Measurements from ENCODE around the gene TASP1. TPM values are rescaled to one million over a fixed set of nuclear protein-coding genes. Genes with fewer than 3 reads are reported as not detected.
"Not testable (repeated sequence)": the region's sequence is repeated elsewhere in the genome, so short reads cannot be mapped to it uniquely, and the experiment has no call there.

Gene TASP1
- total and polyA plus RNA-seq, 4 donors = 2.5 to 10.0 (median 4.7) TPM

- no peak overlapping the region for H3K9ac ChIP-seq (ENCODE audit: low read depth in 1 of 2, low read length in 2 of 2)
- H3K27ac ChIP-seq (ENCODE audit: low read depth in 1 of 2, low read length in 2 of 2) = no peak overlapping the region
- no peaks in the 10 kb centered on the region for H3K27me3 ChIP-seq (ENCODE audit: control insufficient read depth in 4 of 4, insufficient read depth in 4 of 4, low read length in 3 of 4)
- no peak for DNase-seq (ENCODE audit: low spot score)
- H3K9me3 ChIP-seq (ENCODE audit: control insufficient read depth in 4 of 4, low read length in 3 of 4) = no peaks in the 10 kb centered on the region
- no peaks in the 10 kb centered on the region for H3K36me3 ChIP-seq (ENCODE audit: control insufficient read depth in 4 of 4, insufficient read depth in 3 of 4, low read depth in 1 of 4, low read length in 3 of 4)
- H3K4me1 ChIP-seq (ENCODE audit: control insufficient read depth in 4 of 4, insufficient read depth in 4 of 4, low read length in 3 of 4) = no peaks in the 10 kb centered on the region
- no peak overlapping the region for H3K4me3 ChIP-seq (ENCODE audit: low read depth in 1 of 3, low read length in 3 of 3)
- TF ChIP-seq ZBTB33 (IDR thresholded peaks at IDR 0.05) (no peak), HNF4A (conservative IDR thresholded peaks at IDR 0.05) (no peak), HNF4G (IDR thresholded peaks at IDR 0.05) (no peak), EGR1 (IDR thresholded peaks at IDR 0.05; ENCODE audit: low read depth in 2 of 2) (no peak), FOXA2 (IDR thresholded peaks at IDR 0.05) (no peak), CTCF (IDR thresholded peaks at IDR 0.05; ENCODE audit: low read depth, low read length, missing input control) (no peak), FOXA1 (IDR thresholded peaks at IDR 0.05) (no peak), NR2F2 (IDR thresholded peaks at IDR 0.05) (no peak), JUND (IDR thresholded peaks at IDR 0.05) (no peak), YY1 (IDR thresholded peaks at IDR 0.05) (no peak), SP1 (IDR thresholded peaks at IDR 0.05) (no peak), REST (IDR thresholded peaks at IDR 0.05) (no peak), RXRA (IDR thresholded peaks at IDR 0.05) (no peak), MAX (IDR thresholded peaks at IDR 0.05) (no peak)
Measured at GRCh38 chr20:13363473-13363872, 275.3 kb downstream of the TASP1 start.

GRCh38 chr20:13362165-13362564 lies 276.6 kb downstream of the TASP1 start:
- H3K9ac ChIP-seq (ENCODE audit: low read depth in 1 of 2, low read length in 2 of 2); H3K27me3 ChIP-seq (ENCODE audit: control insufficient read depth in 4 of 4, insufficient read depth in 4 of 4, low read length in 3 of 4); DNase-seq (ENCODE audit: low spot score); H3K36me3 ChIP-seq (ENCODE audit: control insufficient read depth in 4 of 4, insufficient read depth in 3 of 4, low read depth in 1 of 4, low read length in 3 of 4); H3K4me1 ChIP-seq (ENCODE audit: control insufficient read depth in 4 of 4, insufficient read depth in 4 of 4, low read length in 3 of 4); H3K9me3 ChIP-seq (ENCODE audit: control insufficient read depth in 4 of 4, low read length in 3 of 4); H3K27ac ChIP-seq (ENCODE audit: low read depth in 1 of 2, low read length in 2 of 2); H3K4me3 ChIP-seq (ENCODE audit: low read depth in 1 of 3, low read length in 3 of 3): not testable (repeated sequence)
- 86% methylated on average over 3 of the region's 5 CpGs for WGBS

- H3K27ac ChIP-seq (ENCODE audit: low read depth in 1 of 2, low read length in 2 of 2); H3K27me3 ChIP-seq (ENCODE audit: control insufficient read depth in 4 of 4, insufficient read depth in 4 of 4, low read length in 3 of 4); H3K4me3 ChIP-seq (ENCODE audit: low read depth in 1 of 3, low read length in 3 of 3); H3K9ac ChIP-seq (ENCODE audit: low read depth in 1 of 2, low read length in 2 of 2); H3K36me3 ChIP-seq (ENCODE audit: control insufficient read depth in 4 of 4, insufficient read depth in 3 of 4, low read depth in 1 of 4, low read length in 3 of 4); DNase-seq (ENCODE audit: low spot score); H3K9me3 ChIP-seq (ENCODE audit: control insufficient read depth in 4 of 4, low read length in 3 of 4); H3K4me1 ChIP-seq (ENCODE audit: control insufficient read depth in 4 of 4, insufficient read depth in 4 of 4, low read length in 3 of 4): not testable (repeated sequence)
- WGBS = 90% methylated on average over 12 of the region's 12 CpGs
Measured at GRCh38 chr20:13358936-13359335, 279.8 kb downstream of the TASP1 start.

- H3K27ac ChIP-seq (ENCODE audit: low read depth in 1 of 2, low read length in 2 of 2); H3K9ac ChIP-seq (ENCODE audit: low read depth in 1 of 2, low read length in 2 of 2); H3K9me3 ChIP-seq (ENCODE audit: control insufficient read depth in 4 of 4, low read length in 3 of 4); H3K4me1 ChIP-seq (ENCODE audit: control insufficient read depth in 4 of 4, insufficient read depth in 4 of 4, low read length in 3 of 4); DNase-seq (ENCODE audit: low spot score); H3K4me3 ChIP-seq (ENCODE audit: low read depth in 1 of 3, low read length in 3 of 3); H3K36me3 ChIP-seq (ENCODE audit: control insufficient read depth in 4 of 4, insufficient read depth in 3 of 4, low read depth in 1 of 4, low read length in 3 of 4); H3K27me3 ChIP-seq (ENCODE audit: control insufficient read depth in 4 of 4, insufficient read depth in 4 of 4, low read length in 3 of 4): not testable (repeated sequence)
- 91% methylated on average over 6 of the region's 6 CpGs for WGBS
Measured at GRCh38 chr20:13357782-13358181, 280.9 kb downstream of the TASP1 start.
